SK-N-SH treated with all-trans-retinoic acid at 6 μM for 48 hours (cell line): ENCODE results near the gene CLK3.
"Not testable (repeated sequence)": the region's sequence is repeated elsewhere in the genome, so short reads cannot be mapped to it uniquely, and the experiment has no call there.

Experiments
- ATAC-seq: fragments of 200-7000 bp; cut with Tn5 transposase; 3 replicates; pipeline ENCODE4 v1.9.1; 2020; ENCODE audit warnings: mild to moderate bottlenecking, moderate library complexity
- ARNTL ChIP-seq: fragments of 450-650 bp; formaldehyde crosslinking; IDR thresholded peaks from 2 replicates; pipeline ENCODE4 v1.5.0; 2020; ENCODE audit warnings: low read depth, mild to moderate bottlenecking, moderate library complexity, borderline replicate concordance
- BACH2 ChIP-seq: fragments of 250-450 bp; sonication (Bioruptor Pico); IDR thresholded peaks from 2 replicates; pipeline ENCODE4 v1.9.0; 2021; ENCODE audit warnings: mild to moderate bottlenecking, borderline replicate concordance
- ESRRG ChIP-seq: fragments of 250-450 bp; sonication (Bioruptor Pico); IDR thresholded peaks from 2 replicates; pipeline ENCODE4 v1.6.1; 2021; ENCODE audit warnings: mild to moderate bottlenecking
- GLIS3 ChIP-seq: fragments of 250-450 bp; sonication (Bioruptor Pico); IDR thresholded peaks from 2 replicates; pipeline ENCODE4 v1.5.0; 2020; ENCODE audit warnings: mild to moderate bottlenecking, moderate library complexity
- ISL1 ChIP-seq: fragments of 250-450 bp; sonication (Bioruptor Pico); IDR thresholded peaks from 2 replicates; pipeline ENCODE4 v2.1.2; 2022; ENCODE audit warnings: mild to moderate bottlenecking, moderate library complexity
- PPARA ChIP-seq: fragments of 250-450 bp; sonication (Bioruptor Pico); IDR thresholded peaks from 2 replicates; pipeline ENCODE4 v1.5.0; 2020; ENCODE audit warnings: mild to moderate bottlenecking, borderline replicate concordance
- SNAI2 ChIP-seq: fragments of 250-450 bp; sonication (Bioruptor Pico); IDR thresholded peaks from 2 replicates; pipeline ENCODE4 v1.5.0; 2020; ENCODE audit warnings: mild to moderate bottlenecking, moderate library complexity
- TCF4 ChIP-seq: fragments of 250-450 bp; sonication (Bioruptor Pico); IDR thresholded peaks from 2 replicates; pipeline ENCODE4 v1.8.0; 2021; ENCODE audit warnings: mild to moderate bottlenecking, moderate library complexity, borderline replicate concordance
- ZFP3 ChIP-seq: fragments of 250-450 bp; sonication (Bioruptor Pico); IDR thresholded peaks from 2 replicates; pipeline ENCODE4 v1.5.0; 2020; ENCODE audit warnings: mild to moderate bottlenecking, moderate library complexity
- ZFP30 ChIP-seq: fragments of 450-650 bp; formaldehyde crosslinking; IDR thresholded peaks from 2 replicates; pipeline ENCODE4 v1.5.0; 2022; ENCODE audit warnings: mild to moderate bottlenecking, moderate library complexity
- ZNF565 ChIP-seq: fragments of 450-650 bp; formaldehyde crosslinking; conservative IDR thresholded peaks from 2 replicates; pipeline ENCODE4 v1.5.0; 2020; ENCODE audit warnings: low read depth, mild to moderate bottlenecking, moderate library complexity
- ZNF8 ChIP-seq: fragments of 450-650 bp; formaldehyde crosslinking; IDR thresholded peaks from 2 replicates; pipeline ENCODE4 v1.5.0; 2020; ENCODE audit warnings: mild to moderate bottlenecking, moderate library complexity
- TF ChIP-seq, protein P1 (sequence below): fragments of 250-450 bp; sonication (Bioruptor Pico); IDR thresholded peaks from 2 replicates; pipeline ENCODE4 v1.8.0; 2021; ENCODE audit warnings: low read depth, mild to moderate bottlenecking, moderate library complexity, borderline replicate concordance
- TF ChIP-seq, protein P2 (sequence below): fragments of 250-450 bp; sonication (Bioruptor Pico); IDR thresholded peaks from 2 replicates; pipeline ENCODE4 v1.5.1; 2020; ENCODE audit warnings: low read depth, mild to moderate bottlenecking, moderate library complexity
- TF ChIP-seq, protein P3 (sequence below): fragments of 250-450 bp; sonication (Bioruptor Pico); IDR thresholded peaks from 2 replicates; pipeline ENCODE4 v1.5.1; 2021; ENCODE audit warnings: mild to moderate bottlenecking, moderate library complexity
- TF ChIP-seq, protein P4 (sequence below): fragments of 250-450 bp; sonication (Bioruptor Pico); IDR thresholded peaks from 2 replicates; pipeline ENCODE4 v1.5.0; 2020; ENCODE audit warnings: mild to moderate bottlenecking, moderate library complexity

CLK3 gene

DNA sequence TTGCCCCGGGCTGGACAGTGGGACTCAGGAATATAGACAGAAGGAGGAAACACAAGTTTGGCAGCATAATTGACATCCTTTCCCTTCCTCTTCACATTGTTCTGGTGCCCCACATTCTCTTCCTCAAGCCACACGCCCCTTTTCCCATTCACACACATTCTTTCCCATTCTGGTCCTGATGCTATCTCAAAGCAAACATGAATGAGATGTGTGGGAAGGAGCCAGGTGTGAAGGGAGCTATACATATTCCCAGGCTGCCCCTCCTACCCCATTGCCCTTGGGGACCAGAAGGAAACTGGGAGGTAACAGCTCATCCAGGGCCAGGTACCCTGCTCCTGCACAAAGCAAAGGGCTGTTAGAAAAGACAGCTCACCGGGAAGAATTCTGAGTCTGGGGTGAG lies 23.4 kb upstream of the CLK3 start:
- no peak for ATAC-seq
- TF ChIP-seq, protein P1, sequence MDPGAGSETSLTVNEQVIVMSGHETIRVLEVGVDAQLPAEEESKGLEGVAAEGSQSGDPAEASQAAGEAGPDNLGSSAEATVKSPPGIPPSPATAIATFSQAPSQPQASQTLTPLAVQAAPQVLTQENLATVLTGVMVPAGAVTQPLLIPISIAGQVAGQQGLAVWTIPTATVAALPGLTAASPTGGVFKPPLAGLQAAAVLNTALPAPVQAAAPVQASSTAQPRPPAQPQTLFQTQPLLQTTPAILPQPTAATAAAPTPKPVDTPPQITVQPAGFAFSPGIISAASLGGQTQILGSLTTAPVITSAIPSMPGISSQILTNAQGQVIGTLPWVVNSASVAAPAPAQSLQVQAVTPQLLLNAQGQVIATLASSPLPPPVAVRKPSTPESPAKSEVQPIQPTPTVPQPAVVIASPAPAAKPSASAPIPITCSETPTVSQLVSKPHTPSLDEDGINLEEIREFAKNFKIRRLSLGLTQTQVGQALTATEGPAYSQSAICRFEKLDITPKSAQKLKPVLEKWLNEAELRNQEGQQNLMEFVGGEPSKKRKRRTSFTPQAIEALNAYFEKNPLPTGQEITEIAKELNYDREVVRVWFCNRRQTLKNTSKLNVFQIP (CRISPR knock-in tag): no peak
- TF ChIP-seq ZNF8 (no peak), ZFP3 (no peak), BACH2 (CRISPR knock-in tag) (no peak), ISL1 (CRISPR knock-in tag) (no peak), GLIS3 (CRISPR knock-in tag) (no peak)

DNA sequence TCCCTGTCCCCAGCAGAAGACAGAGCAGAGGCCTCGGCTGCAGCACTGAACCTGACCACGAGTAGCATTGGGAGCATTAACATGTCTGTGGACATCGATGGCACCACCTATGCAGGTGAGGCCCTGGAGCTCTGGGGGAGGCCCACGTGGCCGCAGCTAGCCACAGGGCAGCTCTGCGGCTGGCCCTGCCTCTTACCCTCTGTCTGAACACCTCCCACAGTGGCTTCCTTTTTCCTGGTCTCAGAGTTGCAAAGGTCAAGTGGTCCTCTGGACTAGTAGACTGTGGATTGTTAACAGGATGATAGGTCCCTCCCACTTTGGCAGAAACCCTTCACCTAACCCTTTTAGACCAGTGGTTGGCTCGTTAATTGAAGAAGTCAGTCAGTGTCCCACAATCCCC lies 22.5 kb upstream of the CLK3 start:
- TF ChIP-seq ISL1 (CRISPR knock-in tag): no peak
- TF ChIP-seq, protein P2, sequence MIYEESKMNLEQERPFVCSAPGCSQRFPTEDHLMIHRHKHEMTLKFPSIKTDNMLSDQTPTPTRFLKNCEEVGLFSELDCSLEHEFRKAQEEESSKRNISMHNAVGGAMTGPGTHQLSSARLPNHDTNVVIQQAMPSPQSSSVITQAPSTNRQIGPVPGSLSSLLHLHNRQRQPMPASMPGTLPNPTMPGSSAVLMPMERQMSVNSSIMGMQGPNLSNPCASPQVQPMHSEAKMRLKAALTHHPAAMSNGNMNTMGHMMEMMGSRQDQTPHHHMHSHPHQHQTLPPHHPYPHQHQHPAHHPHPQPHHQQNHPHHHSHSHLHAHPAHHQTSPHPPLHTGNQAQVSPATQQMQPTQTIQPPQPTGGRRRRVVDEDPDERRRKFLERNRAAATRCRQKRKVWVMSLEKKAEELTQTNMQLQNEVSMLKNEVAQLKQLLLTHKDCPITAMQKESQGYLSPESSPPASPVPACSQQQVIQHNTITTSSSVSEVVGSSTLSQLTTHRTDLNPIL (CRISPR knock-in tag): no peak
- no peak for TF ChIP-seq ARNTL (CRISPR knock-in tag)
- TF ChIP-seq ZFP30 (CRISPR knock-in tag): no peak
- TF ChIP-seq, protein P1 (CRISPR knock-in tag): no peak
- TF ChIP-seq, protein P3, sequence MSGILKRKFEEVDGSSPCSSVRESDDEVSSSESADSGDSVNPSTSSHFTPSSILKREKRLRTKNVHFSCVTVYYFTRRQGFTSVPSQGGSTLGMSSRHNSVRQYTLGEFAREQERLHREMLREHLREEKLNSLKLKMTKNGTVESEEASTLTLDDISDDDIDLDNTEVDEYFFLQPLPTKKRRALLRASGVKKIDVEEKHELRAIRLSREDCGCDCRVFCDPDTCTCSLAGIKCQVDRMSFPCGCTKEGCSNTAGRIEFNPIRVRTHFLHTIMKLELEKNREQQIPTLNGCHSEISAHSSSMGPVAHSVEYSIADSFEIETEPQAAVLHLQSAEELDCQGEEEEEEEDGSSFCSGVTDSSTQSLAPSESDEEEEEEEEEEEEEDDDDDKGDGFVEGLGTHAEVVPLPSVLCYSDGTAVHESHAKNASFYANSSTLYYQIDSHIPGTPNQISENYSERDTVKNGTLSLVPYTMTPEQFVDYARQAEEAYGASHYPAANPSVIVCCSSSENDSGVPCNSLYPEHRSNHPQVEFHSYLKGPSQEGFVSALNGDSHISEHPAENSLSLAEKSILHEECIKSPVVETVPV (CRISPR knock-in tag): no peak
- ATAC-seq: no peak

DNA sequence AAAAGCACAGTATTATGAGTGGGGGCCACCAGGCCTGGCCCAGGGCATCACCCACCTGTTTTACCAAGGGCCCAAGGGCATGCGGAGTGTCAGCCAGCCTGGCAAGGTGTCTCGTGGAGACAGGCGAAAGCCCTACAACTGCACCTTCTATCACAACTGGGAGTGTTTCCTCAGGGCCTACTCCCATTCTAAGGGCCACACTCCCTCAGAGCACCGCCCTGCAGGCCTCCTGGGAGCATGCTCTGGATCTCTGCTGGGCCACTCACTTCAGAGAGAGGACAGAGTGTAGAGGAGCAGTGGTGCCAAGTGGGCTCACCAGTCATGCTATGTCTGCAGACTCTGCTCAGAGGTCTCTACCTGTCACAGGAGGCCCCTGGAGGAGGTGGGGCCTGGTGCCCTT lies 21.2 kb upstream of the CLK3 start:
- no peak for ATAC-seq
- TF ChIP-seq ARNTL (CRISPR knock-in tag) (no peak), BACH2 (CRISPR knock-in tag) (no peak)
- TF ChIP-seq, all 23 proteins: peak for 0

DNA sequence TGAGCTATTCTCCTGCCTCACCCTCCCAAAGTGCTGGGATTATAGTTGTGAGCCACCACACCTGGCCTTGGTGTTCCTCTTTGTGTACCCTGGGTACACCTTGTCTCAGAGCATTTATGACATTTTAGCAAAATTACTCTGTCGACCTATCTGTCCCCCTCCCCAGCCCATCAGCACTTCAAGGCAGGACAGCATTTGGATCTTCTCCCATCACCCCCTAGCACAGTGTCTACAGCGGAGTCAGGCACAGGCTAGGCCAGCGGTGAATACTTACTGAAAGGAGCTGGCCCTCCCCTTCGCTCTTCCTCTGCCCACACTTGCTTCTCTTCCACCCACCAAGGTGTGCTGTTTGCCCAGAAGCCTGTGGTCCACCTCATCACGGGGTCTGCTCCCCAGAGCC lies 20.4 kb upstream of the CLK3 start:
- no peak for TF ChIP-seq ZFP30 (CRISPR knock-in tag)
- TF ChIP-seq, protein P4, sequence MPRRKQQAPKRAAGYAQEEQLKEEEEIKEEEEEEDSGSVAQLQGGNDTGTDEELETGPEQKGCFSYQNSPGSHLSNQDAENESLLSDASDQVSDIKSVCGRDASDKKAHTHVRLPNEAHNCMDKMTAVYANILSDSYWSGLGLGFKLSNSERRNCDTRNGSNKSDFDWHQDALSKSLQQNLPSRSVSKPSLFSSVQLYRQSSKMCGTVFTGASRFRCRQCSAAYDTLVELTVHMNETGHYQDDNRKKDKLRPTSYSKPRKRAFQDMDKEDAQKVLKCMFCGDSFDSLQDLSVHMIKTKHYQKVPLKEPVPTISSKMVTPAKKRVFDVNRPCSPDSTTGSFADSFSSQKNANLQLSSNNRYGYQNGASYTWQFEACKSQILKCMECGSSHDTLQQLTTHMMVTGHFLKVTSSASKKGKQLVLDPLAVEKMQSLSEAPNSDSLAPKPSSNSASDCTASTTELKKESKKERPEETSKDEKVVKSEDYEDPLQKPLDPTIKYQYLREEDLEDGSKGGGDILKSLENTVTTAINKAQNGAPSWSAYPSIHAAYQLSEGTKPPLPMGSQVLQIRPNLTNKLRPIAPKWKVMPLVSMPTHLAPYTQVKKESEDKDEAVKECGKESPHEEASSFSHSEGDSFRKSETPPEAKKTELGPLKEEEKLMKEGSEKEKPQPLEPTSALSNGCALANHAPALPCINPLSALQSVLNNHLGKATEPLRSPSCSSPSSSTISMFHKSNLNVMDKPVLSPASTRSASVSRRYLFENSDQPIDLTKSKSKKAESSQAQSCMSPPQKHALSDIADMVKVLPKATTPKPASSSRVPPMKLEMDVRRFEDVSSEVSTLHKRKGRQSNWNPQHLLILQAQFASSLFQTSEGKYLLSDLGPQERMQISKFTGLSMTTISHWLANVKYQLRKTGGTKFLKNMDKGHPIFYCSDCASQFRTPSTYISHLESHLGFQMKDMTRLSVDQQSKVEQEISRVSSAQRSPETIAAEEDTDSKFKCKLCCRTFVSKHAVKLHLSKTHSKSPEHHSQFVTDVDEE (CRISPR knock-in tag): no peak
- TF ChIP-seq ZNF8: no peak
- no peak for TF ChIP-seq PPARA
- TF ChIP-seq ISL1 (CRISPR knock-in tag): no peak
- TF ChIP-seq ESRRG (CRISPR knock-in tag): no peak
- TF ChIP-seq, protein P1 (CRISPR knock-in tag): no peak
- no peak for TF ChIP-seq TCF4 (CRISPR knock-in tag)
- TF ChIP-seq ZNF565: no peak
- TF ChIP-seq BACH2 (CRISPR knock-in tag): no peak
- TF ChIP-seq SNAI2: no peak
- ATAC-seq: no peak

DNA sequence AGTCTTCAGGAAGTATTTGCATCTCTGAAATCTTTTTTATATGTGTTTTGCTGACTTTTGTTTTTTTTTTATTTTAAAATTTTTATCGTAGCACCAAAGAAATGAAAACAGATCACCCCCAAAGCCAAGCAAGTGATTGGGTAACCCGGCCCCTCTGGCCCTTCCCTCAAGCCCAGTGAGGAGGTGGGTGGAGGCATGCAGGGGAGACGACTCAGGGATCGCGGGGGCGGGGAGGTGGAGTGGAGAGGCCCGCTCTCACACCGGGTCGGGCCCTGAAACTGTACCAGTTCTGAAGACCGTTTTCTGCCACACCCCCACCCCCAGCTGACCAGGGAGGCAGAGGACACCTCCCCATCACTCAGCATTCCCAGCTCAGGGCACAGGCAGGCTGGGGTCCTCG lies 18.9 kb upstream of the CLK3 start:
- not testable (repeated sequence) for ATAC-seq

DNA sequence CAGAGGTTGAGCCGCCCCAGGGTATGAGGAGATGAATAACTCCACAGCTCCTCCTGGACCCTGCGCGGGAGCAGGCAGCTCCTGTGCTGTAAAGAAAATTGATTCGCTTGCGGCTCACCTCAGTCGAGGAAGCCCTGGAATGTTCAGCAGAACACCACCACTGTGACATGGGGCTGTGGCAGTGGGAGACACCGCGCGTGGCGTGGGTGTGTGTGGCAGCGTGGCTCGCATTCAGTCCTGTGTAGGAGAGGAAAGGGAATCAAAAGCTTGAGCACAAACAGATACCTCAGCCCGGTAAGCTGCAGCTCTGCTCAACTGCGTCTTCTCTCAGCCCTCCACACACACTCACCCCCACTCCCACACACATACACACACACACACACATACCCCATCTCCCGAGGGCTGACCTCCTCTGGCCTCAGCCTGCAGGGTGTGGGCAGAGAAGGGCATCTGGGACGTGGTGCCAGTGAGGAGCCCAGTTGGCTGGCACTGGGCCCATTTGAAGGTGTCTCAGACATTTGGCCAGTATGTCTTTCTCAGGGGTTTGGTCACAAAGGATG lies 18.4 kb upstream of the CLK3 start:
- not testable (repeated sequence) for ATAC-seq
